HL-60 (cell line): ENCODE data around the gene BBS1.

Source experiments
- DNase-seq, 2 experiments: peaks; one replicate each; pipeline ENCODE4 v3.0.0-alpha.2; 2010 to 2020; ENCODE audit warnings: low read depth in 1 of 2, low spot score in 1 of 2
- H3K27ac ChIP-seq: fragments of 250-450 bp; sonication (Bioruptor Pico); replicated peaks from 2 replicates; pipeline ENCODE4 v1.5.1; 2020; ENCODE audit warnings: mild to moderate bottlenecking, moderate library complexity
- H3K27me3 ChIP-seq: fragments of 250-450 bp; sonication (Bioruptor Pico); 2 replicates; pipeline ENCODE4 v1.5.1; 2021; ENCODE audit warnings: mild to moderate bottlenecking, moderate library complexity; ENCODE audit not compliant: insufficient read depth, poor library complexity, severe bottlenecking
- H3K4me3 ChIP-seq: replicated peaks from 2 replicates; pipeline ENCODE4 v1.5.1; 2011; ENCODE audit warnings: mild to moderate bottlenecking, control low read depth, low read length; ENCODE audit not compliant: insufficient read depth
- GABPA ChIP-seq: IDR thresholded peaks from 2 replicates; pipeline ENCODE4 v1.6.1; 2012; ENCODE audit warnings: low read depth
- POLR2AphosphoS5 ChIP-seq: IDR thresholded peaks from 2 replicates; pipeline ENCODE4 v1.6.1; 2012; ENCODE audit warnings: low read depth
- SPI1 ChIP-seq: IDR thresholded peaks from 2 replicates; pipeline ENCODE4 v1.6.1; 2012; ENCODE audit warnings: low read depth, mild to moderate bottlenecking, borderline replicate concordance
- TF ChIP-seq, protein P1 (sequence below): IDR thresholded peaks from one replicate; pipeline ENCODE4 v1.5.1; 2011; ENCODE audit warnings: low read length, control low read depth, inconsistent platforms; ENCODE audit not compliant: insufficient read depth
- TF ChIP-seq, protein P2 (sequence below): IDR thresholded peaks from 2 replicates; pipeline ENCODE4 v1.6.1; 2012; ENCODE audit warnings: low read depth; ENCODE audit not compliant: insufficient replicate concordance

The BBS1 gene

GRCh38 chr11:66489636-66490035 is 20.8 kb upstream of the BBS1 start:
- DNase-seq, result no peak
- Histone ChIP-seq H3K4me3 (no peak overlapping the region), H3K27me3 (no peaks in the 10 kb centered on the region), H3K27ac (no peak overlapping the region)
- TF ChIP-seq GABPA, result no peak
- TF ChIP-seq, protein P1, sequence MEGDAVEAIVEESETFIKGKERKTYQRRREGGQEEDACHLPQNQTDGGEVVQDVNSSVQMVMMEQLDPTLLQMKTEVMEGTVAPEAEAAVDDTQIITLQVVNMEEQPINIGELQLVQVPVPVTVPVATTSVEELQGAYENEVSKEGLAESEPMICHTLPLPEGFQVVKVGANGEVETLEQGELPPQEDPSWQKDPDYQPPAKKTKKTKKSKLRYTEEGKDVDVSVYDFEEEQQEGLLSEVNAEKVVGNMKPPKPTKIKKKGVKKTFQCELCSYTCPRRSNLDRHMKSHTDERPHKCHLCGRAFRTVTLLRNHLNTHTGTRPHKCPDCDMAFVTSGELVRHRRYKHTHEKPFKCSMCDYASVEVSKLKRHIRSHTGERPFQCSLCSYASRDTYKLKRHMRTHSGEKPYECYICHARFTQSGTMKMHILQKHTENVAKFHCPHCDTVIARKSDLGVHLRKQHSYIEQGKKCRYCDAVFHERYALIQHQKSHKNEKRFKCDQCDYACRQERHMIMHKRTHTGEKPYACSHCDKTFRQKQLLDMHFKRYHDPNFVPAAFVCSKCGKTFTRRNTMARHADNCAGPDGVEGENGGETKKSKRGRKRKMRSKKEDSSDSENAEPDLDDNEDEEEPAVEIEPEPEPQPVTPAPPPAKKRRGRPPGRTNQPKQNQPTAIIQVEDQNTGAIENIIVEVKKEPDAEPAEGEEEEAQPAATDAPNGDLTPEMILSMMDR, result no peak
- no peak for TF ChIP-seq SPI1
- TF ChIP-seq, protein P2, sequence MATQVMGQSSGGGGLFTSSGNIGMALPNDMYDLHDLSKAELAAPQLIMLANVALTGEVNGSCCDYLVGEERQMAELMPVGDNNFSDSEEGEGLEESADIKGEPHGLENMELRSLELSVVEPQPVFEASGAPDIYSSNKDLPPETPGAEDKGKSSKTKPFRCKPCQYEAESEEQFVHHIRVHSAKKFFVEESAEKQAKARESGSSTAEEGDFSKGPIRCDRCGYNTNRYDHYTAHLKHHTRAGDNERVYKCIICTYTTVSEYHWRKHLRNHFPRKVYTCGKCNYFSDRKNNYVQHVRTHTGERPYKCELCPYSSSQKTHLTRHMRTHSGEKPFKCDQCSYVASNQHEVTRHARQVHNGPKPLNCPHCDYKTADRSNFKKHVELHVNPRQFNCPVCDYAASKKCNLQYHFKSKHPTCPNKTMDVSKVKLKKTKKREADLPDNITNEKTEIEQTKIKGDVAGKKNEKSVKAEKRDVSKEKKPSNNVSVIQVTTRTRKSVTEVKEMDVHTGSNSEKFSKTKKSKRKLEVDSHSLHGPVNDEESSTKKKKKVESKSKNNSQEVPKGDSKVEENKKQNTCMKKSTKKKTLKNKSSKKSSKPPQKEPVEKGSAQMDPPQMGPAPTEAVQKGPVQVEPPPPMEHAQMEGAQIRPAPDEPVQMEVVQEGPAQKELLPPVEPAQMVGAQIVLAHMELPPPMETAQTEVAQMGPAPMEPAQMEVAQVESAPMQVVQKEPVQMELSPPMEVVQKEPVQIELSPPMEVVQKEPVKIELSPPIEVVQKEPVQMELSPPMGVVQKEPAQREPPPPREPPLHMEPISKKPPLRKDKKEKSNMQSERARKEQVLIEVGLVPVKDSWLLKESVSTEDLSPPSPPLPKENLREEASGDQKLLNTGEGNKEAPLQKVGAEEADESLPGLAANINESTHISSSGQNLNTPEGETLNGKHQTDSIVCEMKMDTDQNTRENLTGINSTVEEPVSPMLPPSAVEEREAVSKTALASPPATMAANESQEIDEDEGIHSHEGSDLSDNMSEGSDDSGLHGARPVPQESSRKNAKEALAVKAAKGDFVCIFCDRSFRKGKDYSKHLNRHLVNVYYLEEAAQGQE, result no peak
- TF ChIP-seq POLR2AphosphoS5, result no peak

DNA sequence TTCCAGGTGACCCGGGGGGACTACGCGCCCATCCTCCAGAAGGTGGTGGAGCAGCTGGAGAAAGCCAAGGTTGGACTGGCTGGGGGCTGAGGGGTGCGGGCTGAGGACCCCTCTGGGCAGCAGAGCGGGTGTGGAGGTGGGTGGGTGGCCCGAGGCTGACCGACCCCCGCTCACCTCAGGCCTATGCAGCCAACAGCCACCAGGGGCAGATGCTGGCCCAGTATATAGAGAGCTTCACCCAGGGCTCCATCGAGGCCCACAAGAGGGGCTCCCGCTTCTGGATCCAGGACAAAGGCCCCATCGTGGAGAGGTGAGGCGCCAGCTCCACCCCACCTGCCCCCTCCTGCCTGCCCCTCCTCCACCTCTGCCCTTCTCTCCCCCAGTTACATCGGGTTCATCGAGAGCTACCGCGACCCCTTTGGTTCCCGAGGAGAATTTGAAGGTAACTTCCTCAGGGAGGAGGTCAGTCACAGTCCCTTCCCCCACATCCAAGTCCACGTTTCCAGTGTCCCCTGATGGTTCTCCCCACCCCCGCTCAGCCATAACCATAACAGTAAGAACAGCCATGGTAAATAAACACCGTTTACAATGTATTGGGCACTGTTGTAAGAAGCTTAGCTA is 19.0 kb upstream of the BBS1 start:
- no peak for DNase-seq
- H3K27ac ChIP-seq, result no peak overlapping the region
- no peaks in the 10 kb centered on the region for H3K27me3 ChIP-seq
- H3K4me3 ChIP-seq, result no peak overlapping the region
- TF ChIP-seq, protein P1, result no peak
- TF ChIP-seq GABPA (no peak), POLR2AphosphoS5 (no peak), SPI1 (no peak)
- TF ChIP-seq, protein P2, result no peak

DNA sequence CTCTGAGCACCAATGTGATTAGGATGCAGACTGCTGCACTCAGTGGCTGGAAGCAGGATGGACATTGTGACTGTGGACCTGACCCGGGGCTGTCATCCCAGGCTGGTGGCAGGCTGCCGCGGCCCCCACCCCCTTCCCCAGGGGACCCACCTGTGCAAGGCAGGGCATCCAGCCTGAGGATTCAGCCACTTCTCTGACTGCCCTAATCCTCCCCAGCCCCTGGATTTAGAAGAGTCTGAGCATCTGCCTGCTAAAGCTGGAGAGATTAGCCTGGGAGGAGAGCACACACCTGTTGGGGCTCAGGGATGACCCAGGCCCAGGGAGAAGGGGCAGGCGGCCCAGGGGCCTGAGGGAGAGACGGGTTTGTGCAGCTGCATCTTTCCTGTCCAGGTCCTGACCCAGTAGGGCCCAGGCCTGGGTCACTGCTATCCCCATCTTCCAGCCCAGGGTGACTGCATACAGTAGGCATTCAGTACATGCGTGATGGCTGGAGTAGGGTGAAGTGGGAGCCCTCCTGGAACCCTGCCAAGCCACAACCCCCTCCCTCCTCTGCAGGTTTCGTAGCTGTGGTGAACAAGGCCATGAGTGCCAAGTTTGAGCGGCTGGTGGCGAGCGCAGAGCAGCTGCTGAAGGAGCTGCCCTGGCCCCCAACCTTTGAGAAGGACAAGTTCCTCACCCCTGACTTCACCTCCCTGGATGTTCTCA is 18.1 kb upstream of the BBS1 start:
- Histone ChIP-seq H3K27me3 (no peaks in the 10 kb centered on the region), H3K4me3 (no peak overlapping the region), H3K27ac (no peak overlapping the region)
- no peak for TF ChIP-seq GABPA
- TF ChIP-seq, protein P1, result no peak
- no peak for TF ChIP-seq SPI1
- TF ChIP-seq, protein P2, result no peak
- TF ChIP-seq POLR2AphosphoS5, result no peak
- DNase-seq, result no peak
